ENCODE results near the gene ARHGEF38. TPM values are rescaled to one million over a fixed set of nuclear protein-coding genes. Genes with fewer than 3 reads are reported as not detected.

Gene ARHGEF38, protein sequence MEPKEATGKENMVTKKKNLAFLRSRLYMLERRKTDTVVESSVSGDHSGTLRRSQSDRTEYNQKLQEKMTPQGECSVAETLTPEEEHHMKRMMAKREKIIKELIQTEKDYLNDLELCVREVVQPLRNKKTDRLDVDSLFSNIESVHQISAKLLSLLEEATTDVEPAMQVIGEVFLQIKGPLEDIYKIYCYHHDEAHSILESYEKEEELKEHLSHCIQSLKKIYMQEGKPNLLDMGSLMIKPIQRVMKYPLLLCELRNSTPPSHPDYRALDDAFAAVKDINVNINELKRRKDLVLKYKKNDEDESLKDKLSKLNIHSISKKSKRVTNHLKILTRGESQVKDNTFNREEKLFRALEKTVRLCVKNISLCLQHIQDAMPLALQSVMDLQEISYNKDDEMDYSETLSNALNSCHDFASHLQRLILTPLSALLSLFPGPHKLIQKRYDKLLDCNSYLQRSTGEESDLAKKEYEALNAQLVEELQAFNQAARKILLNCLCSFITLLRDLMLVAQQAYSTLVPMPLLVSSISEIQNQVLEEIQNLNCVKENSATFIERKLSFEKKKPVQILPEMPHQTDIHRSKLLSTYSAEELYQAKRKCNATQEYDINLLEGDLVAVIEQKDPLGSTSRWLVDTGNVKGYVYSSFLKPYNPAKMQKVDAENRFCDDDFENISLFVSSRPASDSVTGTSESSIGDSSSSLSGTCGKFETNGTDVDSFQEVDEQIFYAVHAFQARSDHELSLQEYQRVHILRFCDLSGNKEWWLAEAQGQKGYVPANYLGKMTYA
- not detected for polyA plus RNA-seq

GRCh38 chr4:105551965-105552746 is at the start of gene ARHGEF38:
Gene ARHGEF38 (plus strand): TSS chr4:105552620. CDS start chr4:105552766, 146 bp downstream.
- H3K9me3 Mint-ChIP-seq: peaks cover 0 to 2% (median 0%) of the 10 kb centered on the region in 3 donors
- H3K36me3 Mint-ChIP-seq: no peaks in the 10 kb centered on the region
- no peak within 1 kb of the TSS for H3K4me3 Mint-ChIP-seq
- H3K27ac Mint-ChIP-seq: peak within 1 kb of the TSS in 1 of 3 donors; percentile 11
- no peaks in the 10 kb centered on the region for H3K27me3 Mint-ChIP-seq
- H3K4me1 Mint-ChIP-seq: peaks cover 0 to 6% (median 0%) of the 10 kb centered on the region in 3 donors

DNA sequence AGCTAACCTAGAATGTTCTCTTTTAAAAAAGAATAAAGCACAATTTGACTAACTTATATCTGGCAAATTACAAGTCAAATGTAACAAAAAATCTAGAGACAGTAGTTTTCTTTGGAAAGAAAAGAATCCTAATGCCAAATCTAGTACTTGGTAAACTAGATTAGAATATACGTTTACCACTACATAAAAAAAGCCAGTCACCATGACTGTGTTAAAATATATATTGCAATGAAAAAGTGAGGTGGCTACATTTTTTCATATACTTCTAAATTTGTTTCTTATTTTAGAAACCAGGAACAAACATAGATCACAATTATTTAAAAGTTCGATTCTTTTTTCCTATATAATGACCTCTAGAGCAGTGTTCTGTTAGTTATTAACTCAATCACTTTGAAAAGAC is 48.9 kb upstream of the ARHGEF38 start:
- H3K4me3 Mint-ChIP-seq: no peak overlapping the region

GRCh38 chr4:105504744-105505143 is 47.7 kb upstream of the ARHGEF38 start:
- no peaks in the 10 kb centered on the region for H3K27me3 Mint-ChIP-seq
- no peak overlapping the region for H3K27ac Mint-ChIP-seq
- no peak overlapping the region for H3K4me3 Mint-ChIP-seq
- no peaks in the 10 kb centered on the region for H3K36me3 Mint-ChIP-seq
- H3K4me1 Mint-ChIP-seq: peaks cover 4% of the 10 kb centered on the region in 3 donors
- no peaks in the 10 kb centered on the region for H3K9me3 Mint-ChIP-seq

More for the DNA sequence above, 48.9 kb upstream of the ARHGEF38 start:
- Mint-ChIP-seq H3K27ac (no peak overlapping the region), H3K36me3 (no peaks in the 10 kb centered on the region), H3K27me3 (no peaks in the 10 kb centered on the region), H3K4me1 (no peaks in the 10 kb centered on the region), H3K9me3 (no peaks in the 10 kb centered on the region)

GRCh38 chr4:105509291-105509690 is 43.1 kb upstream of the ARHGEF38 start:
- H3K27me3 Mint-ChIP-seq: no peaks in the 10 kb centered on the region
- H3K4me1 Mint-ChIP-seq: peaks cover 4% of the 10 kb centered on the region in 3 donors
- H3K4me3 Mint-ChIP-seq: no peak overlapping the region
- no peak overlapping the region for H3K27ac Mint-ChIP-seq
- H3K9me3 Mint-ChIP-seq: peaks cover 2 to 8% (median 6%) of the 10 kb centered on the region in 3 donors
- no peaks in the 10 kb centered on the region for H3K36me3 Mint-ChIP-seq

DNA sequence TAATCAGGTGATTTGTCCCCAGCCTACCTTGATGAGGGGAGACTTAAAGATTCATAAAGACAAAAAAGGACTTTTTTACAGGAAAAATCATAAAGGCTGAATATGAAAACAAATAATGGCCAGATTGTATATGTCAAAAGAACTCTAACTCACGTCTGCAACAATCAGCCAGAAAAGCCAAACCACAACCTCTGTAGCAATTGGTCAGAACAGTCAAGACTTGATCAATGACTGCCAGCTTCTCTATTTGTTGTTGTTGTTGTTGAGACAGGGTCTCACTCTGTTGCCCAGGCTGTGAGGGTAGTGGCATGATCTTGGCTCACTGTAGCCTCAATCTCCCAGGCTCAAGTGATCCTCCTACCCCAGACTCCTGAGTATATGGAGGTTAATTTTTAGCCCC is 42.7 kb upstream of the ARHGEF38 start:
- Mint-ChIP-seq H3K4me3 (no peak overlapping the region), H3K27me3 (no peaks in the 10 kb centered on the region), H3K36me3 (no peaks in the 10 kb centered on the region), H3K27ac (no peak overlapping the region), H3K9me3 (peaks cover 2 to 8% (median 6%) of the 10 kb centered on the region in 3 donors), H3K4me1 (peaks cover 4% of the 10 kb centered on the region in 3 donors)

GRCh38 chr4:105510245-105510644 is 42.2 kb upstream of the ARHGEF38 start:
- Mint-ChIP-seq H3K4me1 (peaks cover 4% of the 10 kb centered on the region in 3 donors), H3K4me3 (no peak overlapping the region), H3K27me3 (no peaks in the 10 kb centered on the region), H3K27ac (no peak overlapping the region), H3K9me3 (peaks cover 4 to 10% (median 8%) of the 10 kb centered on the region in 3 donors), H3K36me3 (no peaks in the 10 kb centered on the region)

DNA sequence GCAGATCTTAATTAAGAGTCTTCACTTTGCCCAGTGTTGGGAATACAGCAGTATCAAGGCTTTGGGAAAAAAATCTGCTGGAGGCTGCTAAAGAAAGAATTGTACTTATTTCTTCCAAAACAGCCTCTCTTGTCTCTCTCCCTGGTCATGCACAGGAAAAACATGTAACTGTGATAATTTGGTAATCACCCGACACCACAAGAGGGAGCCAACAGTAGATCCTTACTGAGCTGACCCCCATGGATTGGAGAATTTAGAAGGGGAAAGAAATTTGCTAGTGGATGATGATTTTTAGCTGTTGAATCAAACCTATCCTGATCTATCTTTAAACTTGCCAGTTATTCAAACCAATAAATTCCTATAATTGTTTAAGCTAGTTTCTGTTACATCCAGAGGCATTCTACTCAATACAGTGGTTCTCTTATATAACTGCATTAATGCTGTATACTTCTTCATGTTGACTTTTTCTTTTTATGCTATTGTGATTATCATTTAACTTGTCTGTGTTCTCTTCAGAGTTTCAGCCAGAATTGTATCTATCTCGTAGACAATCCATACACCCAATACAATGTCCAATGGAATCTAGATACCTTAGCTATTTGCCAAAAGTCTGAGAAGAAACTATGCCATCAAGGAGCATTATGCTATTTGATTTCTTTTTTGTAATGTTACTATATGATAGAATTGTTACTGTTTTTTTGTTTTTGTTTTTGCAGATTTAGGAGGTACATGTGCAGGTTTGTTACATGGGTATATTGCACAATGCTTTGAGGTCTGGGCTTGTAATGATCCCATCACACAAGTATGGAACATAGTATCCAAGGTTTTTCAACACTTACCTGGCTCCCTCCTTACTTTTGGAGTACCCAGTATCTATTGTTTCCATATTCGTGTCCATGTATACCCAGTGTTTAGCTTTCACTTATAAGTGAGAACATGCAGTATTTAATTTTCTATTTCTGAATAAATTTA is 31.3 kb upstream of the ARHGEF38 start:
- no peaks in the 10 kb centered on the region for H3K9me3 Mint-ChIP-seq
- H3K27me3 Mint-ChIP-seq: peaks cover 4% of the 10 kb centered on the region
- no peak overlapping the region for H3K27ac Mint-ChIP-seq
- no peaks in the 10 kb centered on the region for H3K4me1 Mint-ChIP-seq
- H3K36me3 Mint-ChIP-seq: no peaks in the 10 kb centered on the region
- H3K4me3 Mint-ChIP-seq: no peak overlapping the region

GRCh38 chr4:105526656-105527055 is 25.8 kb upstream of the ARHGEF38 start:
- Mint-ChIP-seq H3K27me3 (peaks cover 6% of the 10 kb centered on the region), H3K4me1 (no peaks in the 10 kb centered on the region)

GRCh38 chr4:105527081-105527480 is 25.3 kb upstream of the ARHGEF38 start:
- no peak overlapping the region for H3K4me3 Mint-ChIP-seq
- H3K4me1 Mint-ChIP-seq: no peaks in the 10 kb centered on the region
- no peak overlapping the region for H3K27ac Mint-ChIP-seq
- H3K9me3 Mint-ChIP-seq: no peaks in the 10 kb centered on the region
- H3K36me3 Mint-ChIP-seq: no peaks in the 10 kb centered on the region
- peaks cover 6% of the 10 kb centered on the region for H3K27me3 Mint-ChIP-seq

More at GRCh38 chr4:105526656-105527055, 25.8 kb upstream of the ARHGEF38 start:
- H3K9me3 Mint-ChIP-seq: no peaks in the 10 kb centered on the region
- H3K36me3 Mint-ChIP-seq: no peaks in the 10 kb centered on the region
- no peak overlapping the region for H3K27ac Mint-ChIP-seq
- no peak overlapping the region for H3K4me3 Mint-ChIP-seq

- no peak overlapping the region for H3K27ac Mint-ChIP-seq
- H3K27me3 Mint-ChIP-seq: peaks cover 8% of the 10 kb centered on the region
- no peaks in the 10 kb centered on the region for H3K36me3 Mint-ChIP-seq
- H3K4me1 Mint-ChIP-seq: no peaks in the 10 kb centered on the region
- H3K9me3 Mint-ChIP-seq: peaks cover 0 to 4% (median 2%) of the 10 kb centered on the region in 3 donors
- no peak overlapping the region for H3K4me3 Mint-ChIP-seq
Measured at GRCh38 chr4:105536601-105537000, 15.8 kb upstream of the ARHGEF38 start.

DNA sequence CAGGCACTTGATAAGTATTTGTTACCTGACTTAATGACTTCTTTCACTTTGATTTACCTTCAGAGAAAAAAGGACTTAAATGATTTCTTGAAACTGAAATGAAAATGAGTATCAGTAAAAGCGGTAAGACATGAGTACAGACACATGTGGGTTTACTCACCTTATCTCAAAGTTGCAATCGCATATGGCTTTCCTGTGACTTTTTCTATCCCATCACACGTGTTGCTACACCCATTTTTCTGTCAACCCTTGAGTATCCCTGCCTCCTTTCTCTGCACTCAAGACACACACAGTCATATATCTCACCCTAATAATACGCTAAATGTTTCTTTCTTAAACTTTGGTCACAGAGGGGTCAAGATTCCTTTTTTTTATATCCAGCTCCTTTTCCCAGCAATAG is 11.0 kb upstream of the ARHGEF38 start:
- H3K4me3 Mint-ChIP-seq: no peak overlapping the region
- H3K9me3 Mint-ChIP-seq: peaks cover 0 to 4% (median 2%) of the 10 kb centered on the region in 3 donors
- H3K27ac Mint-ChIP-seq: peak overlapping the region in 1 of 3 donors; percentile 29
- peaks cover 5% of the 10 kb centered on the region for H3K27me3 Mint-ChIP-seq
- H3K4me1 Mint-ChIP-seq: no peaks in the 10 kb centered on the region
- no peaks in the 10 kb centered on the region for H3K36me3 Mint-ChIP-seq

DNA sequence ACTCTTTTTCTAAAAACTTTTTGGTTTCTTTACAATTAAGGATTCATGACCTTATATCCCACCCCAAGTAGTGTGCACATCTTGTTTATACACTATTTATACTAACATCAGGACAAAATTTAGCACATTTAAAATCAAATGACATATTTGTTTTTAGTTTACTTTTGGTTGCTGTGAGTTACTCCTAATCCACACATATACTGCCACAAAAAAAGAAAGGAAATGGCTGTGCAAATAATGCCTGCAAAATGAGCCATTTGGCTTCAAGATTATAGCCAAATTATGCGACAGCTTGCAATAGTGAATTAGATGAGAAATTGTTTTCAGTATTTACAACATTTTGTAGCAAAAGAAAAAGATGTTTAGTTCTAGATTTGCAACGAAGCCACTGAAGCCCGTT is 10.4 kb upstream of the ARHGEF38 start:
- peak overlapping the region in 1 of 3 donors; percentile 29 for H3K27ac Mint-ChIP-seq
- peaks cover 5% of the 10 kb centered on the region for H3K27me3 Mint-ChIP-seq
- no peaks in the 10 kb centered on the region for H3K4me1 Mint-ChIP-seq
- H3K9me3 Mint-ChIP-seq: peaks cover 0 to 4% (median 2%) of the 10 kb centered on the region in 3 donors
- H3K4me3 Mint-ChIP-seq: no peak overlapping the region
- H3K36me3 Mint-ChIP-seq: no peaks in the 10 kb centered on the region

DNA sequence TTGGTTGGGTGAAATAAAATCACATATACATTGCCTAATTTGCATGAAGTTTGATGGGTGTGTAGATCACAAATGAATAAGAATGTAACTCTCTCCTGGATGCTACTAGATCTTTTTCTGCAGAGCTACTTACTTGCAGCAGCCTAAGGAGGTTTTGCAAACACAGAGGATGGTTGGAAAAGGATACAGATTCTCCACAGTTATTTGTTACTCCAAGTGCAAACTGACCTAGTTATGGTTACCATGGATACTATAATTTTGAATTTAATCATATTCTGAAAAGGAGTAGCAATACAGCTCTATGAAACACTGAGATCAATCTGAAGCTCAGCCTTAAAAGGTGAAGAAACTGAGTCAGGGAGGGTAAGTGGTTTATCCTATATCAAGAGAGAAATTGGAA is 9.1 kb upstream of the ARHGEF38 start:
- Mint-ChIP-seq H3K27me3 (peaks cover 1% of the 10 kb centered on the region), H3K4me3 (no peak overlapping the region), H3K27ac (no peak overlapping the region), H3K36me3 (no peaks in the 10 kb centered on the region), H3K4me1 (no peaks in the 10 kb centered on the region), H3K9me3 (peaks cover 0 to 4% (median 0%) of the 10 kb centered on the region in 3 donors)

GRCh38 chr4:105543881-105544280 is 8.5 kb upstream of the ARHGEF38 start:
- no peak overlapping the region for H3K27ac Mint-ChIP-seq
- H3K4me3 Mint-ChIP-seq: no peak overlapping the region
- H3K27me3 Mint-ChIP-seq: peaks cover 1% of the 10 kb centered on the region
- peaks cover 0 to 4% (median 0%) of the 10 kb centered on the region in 3 donors for H3K9me3 Mint-ChIP-seq
- no peaks in the 10 kb centered on the region for H3K36me3 Mint-ChIP-seq
- H3K4me1 Mint-ChIP-seq: no peaks in the 10 kb centered on the region

Measured in IgD-negative memory B cell (primary cell).